ENCODE measurements around the gene PRR12. TPM values are rescaled to one million over a fixed set of nuclear protein-coding genes. Genes with fewer than 3 reads are reported as not detected.

PRR12 gene
- total and polyA plus RNA-seq, 2 donors (not counting 3 experiments of a cell fraction or from before 2014, with no cell fraction given), result 1.9 to 37.0 TPM

DNA sequence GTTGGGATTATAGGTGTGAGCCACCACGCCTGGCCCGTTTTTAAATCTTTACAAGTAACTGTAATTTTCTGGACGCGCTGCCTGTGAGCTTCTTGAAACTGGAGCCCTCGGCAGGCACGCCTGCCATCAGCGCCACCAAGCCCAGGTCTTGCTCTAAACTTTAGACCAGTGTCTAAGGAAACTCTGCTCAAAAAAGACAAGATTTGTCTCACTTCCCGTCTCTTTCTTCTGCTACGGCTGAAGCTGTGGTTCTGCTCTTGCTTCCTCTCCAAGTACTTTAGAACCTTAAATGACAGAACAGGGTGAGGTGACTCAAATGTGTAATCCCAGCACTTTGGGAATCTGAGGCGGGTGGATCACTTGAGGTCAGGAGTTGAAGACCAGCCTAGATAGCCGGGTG, 38.2 kb upstream of the PRR12 start:
- H3K9me1 ChIP-seq (replicated peaks; ENCODE audit: control insufficient read depth, extremely low read depth, insufficient read depth, low read length), result no peaks in the 10 kb centered on the region
- TF ChIP-seq GATA2 (IDR thresholded peaks at IDR 0.05; ENCODE audit: insufficient read depth, insufficient read length, low read depth, low read length) (no peak), POLR2AphosphoS5 (IDR thresholded peaks at IDR 0.05; ENCODE audit: insufficient read depth, low read depth, low read length) (no peak), FOS (IDR thresholded peaks at IDR 0.05; ENCODE audit: borderline replicate concordance, insufficient read depth, low read length) (no peak), POLR2A (IDR thresholded peaks at IDR 0.05; ENCODE audit: low read depth, low read length) (no peak), JUN (IDR thresholded peaks at IDR 0.05; ENCODE audit: borderline replicate concordance, insufficient read depth, insufficient read length, low read depth) (no peak), EZH2 (IDR thresholded peaks at IDR 0.05; ENCODE audit: borderline replicate concordance, low read depth, low read length, severe bottlenecking) (no peak), MYC (IDR thresholded peaks at IDR 0.05; ENCODE audit: low read depth, low read length) (no peak)
- TF ChIP-seq, protein P1, sequence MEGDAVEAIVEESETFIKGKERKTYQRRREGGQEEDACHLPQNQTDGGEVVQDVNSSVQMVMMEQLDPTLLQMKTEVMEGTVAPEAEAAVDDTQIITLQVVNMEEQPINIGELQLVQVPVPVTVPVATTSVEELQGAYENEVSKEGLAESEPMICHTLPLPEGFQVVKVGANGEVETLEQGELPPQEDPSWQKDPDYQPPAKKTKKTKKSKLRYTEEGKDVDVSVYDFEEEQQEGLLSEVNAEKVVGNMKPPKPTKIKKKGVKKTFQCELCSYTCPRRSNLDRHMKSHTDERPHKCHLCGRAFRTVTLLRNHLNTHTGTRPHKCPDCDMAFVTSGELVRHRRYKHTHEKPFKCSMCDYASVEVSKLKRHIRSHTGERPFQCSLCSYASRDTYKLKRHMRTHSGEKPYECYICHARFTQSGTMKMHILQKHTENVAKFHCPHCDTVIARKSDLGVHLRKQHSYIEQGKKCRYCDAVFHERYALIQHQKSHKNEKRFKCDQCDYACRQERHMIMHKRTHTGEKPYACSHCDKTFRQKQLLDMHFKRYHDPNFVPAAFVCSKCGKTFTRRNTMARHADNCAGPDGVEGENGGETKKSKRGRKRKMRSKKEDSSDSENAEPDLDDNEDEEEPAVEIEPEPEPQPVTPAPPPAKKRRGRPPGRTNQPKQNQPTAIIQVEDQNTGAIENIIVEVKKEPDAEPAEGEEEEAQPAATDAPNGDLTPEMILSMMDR (IDR thresholded peaks at IDR 0.05; ENCODE audit: extremely low read depth in 1 of 2, insufficient read depth in 1 of 2, low read depth in 1 of 2, low read length in 2 of 2), result no peak
- TF ChIP-seq, protein P2, sequence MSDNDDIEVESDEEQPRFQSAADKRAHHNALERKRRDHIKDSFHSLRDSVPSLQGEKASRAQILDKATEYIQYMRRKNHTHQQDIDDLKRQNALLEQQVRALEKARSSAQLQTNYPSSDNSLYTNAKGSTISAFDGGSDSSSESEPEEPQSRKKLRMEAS (IDR thresholded peaks at IDR 0.05; ENCODE audit: insufficient read depth, insufficient read length), result no peak
- H3K9me3 ChIP-seq (replicated peaks; ENCODE audit: control insufficient read depth, insufficient read depth, low read length), result no peaks in the 10 kb centered on the region
- POLR2A ChIA-PET, result interaction anchor here (0.6 kb wide), 1 partner anchor 64 kb away, joined by 3 read pairs; no protein-coding TSS in a partner anchor
- H3K4me2 ChIP-seq (ENCODE audit: insufficient read depth, low read length), result no peak overlapping the region
- H3K9ac ChIP-seq (replicated peaks; ENCODE audit: extremely low read depth, insufficient read depth, low read length), result no peak overlapping the region
- H4K20me1 ChIP-seq (replicated peaks; ENCODE audit: control insufficient read depth, extremely low read depth, insufficient read depth, low read length), result no peaks in the 10 kb centered on the region
- no peak overlapping the region for H2AFZ ChIP-seq (ENCODE audit: low read depth, low read length)
- H3K27me3 ChIP-seq (ENCODE audit: control insufficient read depth in 2 of 2, insufficient read depth in 2 of 2, low read length in 2 of 2), result no peaks in the 10 kb centered on the region
- no TSS peak for BruUV-seq (replicated peaks)
- DNase-seq (ENCODE audit: low read depth, low spot score) (no peak), FAIRE-seq (peak; percentile 71)
- H3K4me1 ChIP-seq (ENCODE audit: control insufficient read depth, extremely low read depth, insufficient read depth, low read length), result peaks cover 22% of the 10 kb centered on the region
- CTCF ChIA-PET, result interaction anchor here (3.3 to 4.6 kb wide), 2 partner anchors 18 to 50 kb away, joined by 12 to 50 read pairs; no protein-coding TSS in a partner anchor
- H3K4me3 ChIP-seq (replicated peaks in 1 of 3; ENCODE audit: insufficient read depth in 1 of 3, low read depth in 1 of 3, low read length in 3 of 3), result no peak overlapping the region
- no peak overlapping the region for H3K27ac ChIP-seq (ENCODE audit: insufficient read depth, low read depth, low read length)
- peaks cover 9 to 16% of the 10 kb centered on the region in 2 experiments for H3K36me3 ChIP-seq (ENCODE audit: control insufficient read depth in 2 of 2, extremely low read depth in 1 of 2, insufficient read depth in 2 of 2, low read length in 2 of 2)
- H3K79me2 ChIP-seq (ENCODE audit: control insufficient read depth, insufficient read depth, low read length), result no peaks in the 10 kb centered on the region
- dilution Hi-C loops (cut with MboI; ENCODE audit: extremely low pct_ligation_motif_present, low sequenced_read_pairs) (no loop called here), intact Hi-C loops (cut with micrococcal nuclease) (no loop called here)
